Adrenal gland (tissue), 19 donors: ENCODE results near the gene PLSCR1. TPM values are rescaled to one million over a fixed set of nuclear protein-coding genes. Genes with fewer than 3 reads are reported as not detected.
A peak's percentile ranks its signal among the peaks of the same experiment; 100 is the strongest.

Experiments
- DNase-seq, 7 donors: peaks; one replicate each; pipeline ENCODE4 v3.0.0-alpha.2; 2019 to 2020
- H3K27ac ChIP-seq, 5 donors: fragments of 200-600 bp; sonication (generic) in 4 of 5; 1 replicate in 3 of 5; 2 replicates in 2 of 5; pipeline versions ENCODE4 v1.5.1 to v1.8.0; 2016 to 2020; ENCODE audit warnings: mild to moderate bottlenecking in 1 of 5
- H3K27me3 ChIP-seq: fragments of 200-600 bp; 2 replicates; pipeline ENCODE4 v1.8.0; 2021
- H3K36me3 ChIP-seq, 2 donors: fragments of 200-600 bp; replicated peaks in 1 of 2; 1 replicate in 1 of 2; 2 replicates in 1 of 2; pipeline versions ENCODE4 v1.5.1 to v1.8.0; 2018 to 2022
- H3K4me1 ChIP-seq, 2 donors: fragments of 200-600 bp; replicated peaks in 1 of 2; 1 replicate in 1 of 2; 2 replicates in 1 of 2; pipeline versions ENCODE4 v1.5.1 to v1.8.0; 2018 to 2021
- H3K4me3 ChIP-seq, 4 donors: fragments of 200-600 bp; sonication (generic) in 3 of 4; one replicate each; pipeline ENCODE4 v1.5.1; 2016 to 2018
- H3K9me3 ChIP-seq, 3 donors: fragments of 200-600 bp; sonication (generic) in 1 of 3; replicated peaks in 1 of 3; 1 replicate in 2 of 3; 2 replicates in 1 of 3; pipeline versions ENCODE4 v1.5.1 to v1.8.0; 2016 to 2021
- POLR2A ChIP-seq, 2 donors: fragments of 450-650 bp; IDR thresholded peaks; one replicate each; pipeline ENCODE4 v1.6.1; 2017; ENCODE audit warnings: antibody characterized with exemption in 2 of 2, mild to moderate bottlenecking in 2 of 2, moderate library complexity in 1 of 2
- WGBS, 4 donors: extraction: QIAGEN DNeasy Blood & Tissue Kit in 2 of 4; methylation state at CpG; one replicate each; pipeline versions ENCODE4 v1.1.5 to v1.1.7; 2013 to 2017; 5-methylcytosine and 5-hydroxymethylcytosine counted together
- intact Hi-C, 2 donors: fragments of 100-400 bp; cut with DNase I; formaldehyde crosslinking; loops; one replicate each; pipeline versions ENCODE4 v1.14.1 to v1.15.0; 2022 to 2023
- long read RNA-seq, 10 donors: library from polyadenylated mRNA in 3 of 10; unstranded in 2 of 10; stranded (forward) in 1 of 10; transcript quantifications; one replicate each; pipeline ENCODE4 v2.0.0 and lab custom pipeline, GENCODE V29; 2021 to 2026
- polyA plus RNA-seq, 3 donors: library from polyadenylated mRNA; stranded (reverse); fragments of 200-250 nt in 2 of 3; fragments of 350-450 nt in 1 of 3; fragmentation: Illumina TruSeq in 1 of 3; extraction: RNeasy Lipid Tissue Mini Kit (QIAGEN cat#74804) in 1 of 3; gene quantifications; one replicate each; pipeline ENCODE4 v1.2.3, GENCODE V29; 2013 to 2014
- total RNA-seq, 9 donors: library from RNA; depleted of rRNA in 4 of 9; stranded (reverse); fragments of >200 nt in 4 of 9; fragments of 120-200 nt in 1 of 9; fragmentation: NEBNext Ultra II Directional in 1 of 9; extraction: Animal tissue kit (Norgen Biotek cat#: 25700) in 1 of 9; gene quantifications; one replicate each; pipeline versions ENCODE4 v1.1.0 to v1.2.4, GENCODE V29; 2013 to 2023
- TF ChIP-seq, protein P1 (sequence below), 6 experiments: fragments of 450-650 bp in 4 of 6; fragments of 200-600 bp in 2 of 6; sonication (generic) in 1 of 6; IDR thresholded peaks; 1 replicate in 5 of 6; 2 replicates in 1 of 6; pipeline versions ENCODE4 v1.5.1 to v1.8.0; 2016 to 2021; ENCODE audit warnings: antibody characterized with exemption in 6 of 6, mild to moderate bottlenecking in 2 of 6, moderate library complexity in 1 of 6
- donor health status: healthy with polysubstance abuse.
- donor health status: Bipolar disorder and iron deficiency.
- donor health status: DM: yes; HTN: yes; CAD: no.
- donor health status: DM: no; HTN: no; CAD: no.
- donor health status: DM: no; HTN: no; CAD: no.
- donor health status: DM: yes; HTN: yes; CAD: no.

PLSCR1 gene, protein sequence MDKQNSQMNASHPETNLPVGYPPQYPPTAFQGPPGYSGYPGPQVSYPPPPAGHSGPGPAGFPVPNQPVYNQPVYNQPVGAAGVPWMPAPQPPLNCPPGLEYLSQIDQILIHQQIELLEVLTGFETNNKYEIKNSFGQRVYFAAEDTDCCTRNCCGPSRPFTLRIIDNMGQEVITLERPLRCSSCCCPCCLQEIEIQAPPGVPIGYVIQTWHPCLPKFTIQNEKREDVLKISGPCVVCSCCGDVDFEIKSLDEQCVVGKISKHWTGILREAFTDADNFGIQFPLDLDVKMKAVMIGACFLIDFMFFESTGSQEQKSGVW
- 10 to 100 TPM; 32.7 to 98.7 (median 52.1) TPM for total RNA-seq
- 10 to 100 TPM; 19.3 to 53.5 (median 29.6) TPM for polyA plus RNA-seq
- long read RNA-seq, donor 1, partial matches to known transcripts = 6 of 10 reads
- long read RNA-seq, donor 1, other reads (novel, unspliced or antisense) = 0 of 10 reads
- long read RNA-seq, donor 2, transcript PLSCR1-201 (9 exons, 2,233 nt) = major isoform, 5 of 7 reads
- long read RNA-seq, donor 2, partial matches to known transcripts = 0 of 7 reads
- long read RNA-seq, donor 2, other reads (novel, unspliced or antisense) = 0 of 7 reads
- long read RNA-seq, donor 3, partial matches to known transcripts = 0 of 6 reads
- long read RNA-seq, donor 3, other reads (novel, unspliced or antisense) = 0 of 6 reads
- long read RNA-seq, donor 4, transcript PLSCR1-201 (9 exons, 2,233 nt) = major isoform, 16 of 27 reads
- long read RNA-seq, donor 4, partial matches to known transcripts = 2 of 27 reads
- long read RNA-seq, donor 4, other reads (novel, unspliced or antisense) = 3 of 27 reads
- long read RNA-seq, donor 5, transcript PLSCR1-202 (8 exons, 996 nt) = minor isoform, 10 of 95 reads
- long read RNA-seq, donor 5, transcript PLSCR1-201 (9 exons, 2,233 nt) = major isoform, 75 of 95 reads
- long read RNA-seq, donor 5, partial matches to known transcripts = 3 of 95 reads
- long read RNA-seq, donor 5, other reads (novel, unspliced or antisense) = 4 of 95 reads
- long read RNA-seq, donor 6, transcript PLSCR1-201 (9 exons, 2,233 nt) = major isoform, 18 of 24 reads
- long read RNA-seq, donor 6, partial matches to known transcripts = 0 of 24 reads
- long read RNA-seq, donor 6, other reads (novel, unspliced or antisense) = 3 of 24 reads
- long read RNA-seq, donor 7, partial matches to known transcripts = 0 of 6 reads
- long read RNA-seq, donor 7, other reads (novel, unspliced or antisense) = 0 of 6 reads
- long read RNA-seq, donor 8, partial matches to known transcripts = 0 of 5 reads
- long read RNA-seq, donor 8, other reads (novel, unspliced or antisense) = 0 of 5 reads
- long read RNA-seq, donor 9, partial matches to known transcripts = 0 of 5 reads
- long read RNA-seq, donor 9, other reads (novel, unspliced or antisense) = 0 of 5 reads
- long read RNA-seq, donor 10 = 0 reads

DNA sequence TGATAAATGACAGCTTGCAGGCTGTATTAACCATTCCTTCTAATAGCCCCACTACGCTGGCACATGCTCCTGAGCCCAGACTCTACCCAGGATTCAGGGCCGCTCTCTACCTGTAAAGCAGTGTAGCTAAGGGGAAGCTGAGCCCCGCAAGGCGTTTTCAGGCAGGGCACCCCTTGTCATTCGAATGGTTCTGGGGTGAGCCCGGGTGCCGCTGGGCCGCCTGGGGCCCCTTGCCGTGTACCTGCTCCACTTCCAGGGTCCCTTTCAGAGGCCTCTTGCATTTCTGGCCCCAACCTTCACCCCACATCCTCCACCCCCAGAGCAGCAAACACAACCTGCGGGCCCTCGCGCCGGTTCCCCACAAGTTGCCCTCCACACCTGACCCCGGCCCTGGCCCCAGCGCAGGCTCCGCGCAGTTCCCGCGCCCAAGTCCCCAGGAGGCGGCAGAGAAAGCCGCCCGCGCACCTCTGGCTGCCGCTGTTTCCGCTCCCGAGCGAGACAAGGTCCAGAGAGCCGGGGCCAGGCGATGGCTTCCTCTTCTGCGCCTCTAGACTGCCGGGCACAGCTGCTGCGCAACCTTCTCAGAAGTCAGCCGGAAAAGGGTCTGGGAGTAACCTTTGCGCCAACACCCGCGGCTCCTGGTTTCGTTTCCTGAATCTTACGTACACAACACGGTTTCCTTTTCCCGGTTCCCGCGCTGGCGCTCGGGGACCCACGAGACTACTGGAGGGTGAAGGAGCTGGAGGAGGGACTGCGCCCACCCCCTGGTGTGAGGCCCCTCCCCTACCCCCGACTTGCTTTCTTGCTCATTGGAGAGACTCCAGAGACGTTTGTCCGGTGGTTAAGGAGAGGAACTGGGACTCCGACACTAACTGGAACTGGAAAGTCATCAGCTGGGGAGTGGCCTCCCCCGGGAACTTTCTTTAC is at the start of gene PLSCR1:
Gene PLSCR1, minus strand, starts transcription at position 606 of the 927 bp plus-strand sequence. CDS start 8,055 bp downstream, outside the sequence.
- peak within 1 kb of the TSS; percentile 90 to 98 (median 97) for H3K27ac ChIP-seq
- intact Hi-C loops = no loop called here
- H3K27me3 ChIP-seq = no peaks in the 10 kb centered on the region
- no peaks in the 10 kb centered on the region for H3K36me3 ChIP-seq
- H3K9me3 ChIP-seq = no peaks in the 10 kb centered on the region
- peak within 1 kb of the TSS; percentile 52 to 93 (median 82) for H3K4me3 ChIP-seq
- TF ChIP-seq, protein P1, sequence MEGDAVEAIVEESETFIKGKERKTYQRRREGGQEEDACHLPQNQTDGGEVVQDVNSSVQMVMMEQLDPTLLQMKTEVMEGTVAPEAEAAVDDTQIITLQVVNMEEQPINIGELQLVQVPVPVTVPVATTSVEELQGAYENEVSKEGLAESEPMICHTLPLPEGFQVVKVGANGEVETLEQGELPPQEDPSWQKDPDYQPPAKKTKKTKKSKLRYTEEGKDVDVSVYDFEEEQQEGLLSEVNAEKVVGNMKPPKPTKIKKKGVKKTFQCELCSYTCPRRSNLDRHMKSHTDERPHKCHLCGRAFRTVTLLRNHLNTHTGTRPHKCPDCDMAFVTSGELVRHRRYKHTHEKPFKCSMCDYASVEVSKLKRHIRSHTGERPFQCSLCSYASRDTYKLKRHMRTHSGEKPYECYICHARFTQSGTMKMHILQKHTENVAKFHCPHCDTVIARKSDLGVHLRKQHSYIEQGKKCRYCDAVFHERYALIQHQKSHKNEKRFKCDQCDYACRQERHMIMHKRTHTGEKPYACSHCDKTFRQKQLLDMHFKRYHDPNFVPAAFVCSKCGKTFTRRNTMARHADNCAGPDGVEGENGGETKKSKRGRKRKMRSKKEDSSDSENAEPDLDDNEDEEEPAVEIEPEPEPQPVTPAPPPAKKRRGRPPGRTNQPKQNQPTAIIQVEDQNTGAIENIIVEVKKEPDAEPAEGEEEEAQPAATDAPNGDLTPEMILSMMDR (IDR thresholded peaks at IDR 0.05) = no peak
- peak; percentile 72 to 84 for TF ChIP-seq POLR2A (IDR thresholded peaks at IDR 0.05)
- H3K4me1 ChIP-seq = peaks cover 0 to 41% of the 10 kb centered on the region in 2 donors
- 1 to 2% (median 1%) methylated on average over 18 to 51 of the region's 51 CpGs for WGBS, 4 donors
- DNase-seq = peak; percentile 89 to 97 (median 96)

DNA sequence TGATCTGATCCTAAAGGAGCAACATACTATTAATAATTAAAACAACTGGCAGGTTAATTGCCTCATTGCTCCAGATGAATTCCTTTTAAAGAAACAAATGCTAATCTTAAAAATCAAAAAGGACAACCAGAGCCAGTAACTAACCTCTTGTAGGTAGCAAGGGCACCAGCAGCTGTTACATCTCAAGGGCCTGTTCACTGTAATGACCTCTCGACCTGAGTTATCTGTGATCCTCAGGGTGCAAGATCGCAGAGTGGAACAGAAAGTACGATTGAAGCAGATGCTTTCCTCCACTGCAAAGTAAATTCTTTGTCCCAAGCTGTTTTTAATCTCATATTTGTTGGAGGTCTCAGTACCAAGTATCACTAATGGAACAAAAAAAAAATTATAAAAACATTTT is 49.4 kb upstream of the PLSCR1 start:
- intact Hi-C loops = no loop called here
- TF ChIP-seq, protein P1 (IDR thresholded peaks at IDR 0.05) = no peak
- TF ChIP-seq POLR2A (IDR thresholded peaks at IDR 0.05) = no peak
- H3K4me3 ChIP-seq = no peak overlapping the region

DNA sequence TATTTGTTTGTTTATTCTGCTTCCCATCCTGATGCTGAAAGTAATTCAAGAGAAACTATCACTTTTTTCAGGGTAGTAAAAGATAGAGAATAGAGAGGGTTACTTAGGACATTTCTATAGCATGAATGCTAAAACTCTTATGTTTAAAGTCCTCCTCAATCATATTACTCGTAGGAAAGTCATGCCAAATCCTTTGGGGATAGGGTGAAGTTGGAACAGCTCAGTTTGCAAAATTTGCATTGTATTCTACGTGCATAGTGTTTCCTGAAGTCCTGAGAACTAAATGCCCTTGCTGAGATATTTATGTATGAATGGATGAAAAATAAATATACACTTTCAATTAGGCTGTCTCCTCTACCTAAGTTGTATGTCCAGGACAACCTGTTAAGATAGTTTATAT is 46.1 kb upstream of the PLSCR1 start:
- H3K27me3 ChIP-seq = no peaks in the 10 kb centered on the region
- no peaks in the 10 kb centered on the region for H3K4me1 ChIP-seq
- H3K27ac ChIP-seq = no peak overlapping the region
- 50 to 73% (median 63%) methylated on average over 2 of the region's 2 CpGs for WGBS, 4 donors
- H3K4me3 ChIP-seq = no peak overlapping the region
- TF ChIP-seq, protein P1 (IDR thresholded peaks at IDR 0.05) = no peak
- H3K36me3 ChIP-seq = no peaks in the 10 kb centered on the region
- no peak for DNase-seq
- H3K9me3 ChIP-seq = no peaks in the 10 kb centered on the region
- intact Hi-C loops = no loop called here

More for the DNA sequence above, 49.4 kb upstream of the PLSCR1 start:
- Histone ChIP-seq H3K9me3 (no peaks in the 10 kb centered on the region), H3K27me3 (no peaks in the 10 kb centered on the region), H3K36me3 (no peaks in the 10 kb centered on the region), H3K4me1 (no peaks in the 10 kb centered on the region), H3K27ac (no peak overlapping the region)
- DNase-seq = no peak
- 67 to 80% (median 77%) methylated on average over 3 of the region's 3 CpGs for WGBS, 4 donors
